Epithelial cell of esophagus (primary cell): Measurements from ENCODE around the gene RHOB.

Source experiments
- DNase-seq: peaks from one replicate; pipeline ENCODE4 v3.0.0; 2010; ENCODE audit warnings: low read depth
- H3K4me3 ChIP-seq: 2 replicates; pipeline ENCODE4 v1.5.1; 2011; ENCODE audit warnings: mild to moderate bottlenecking, low read length, control low read depth
- TF ChIP-seq, protein P1 (sequence below): IDR thresholded peaks from 2 replicates; pipeline ENCODE4 v1.5.1; 2011; ENCODE audit warnings: low read depth, mild to moderate bottlenecking, low read length, control low read depth, inconsistent platforms; ENCODE audit not compliant: insufficient read depth; ENCODE audit errors: missing control alignments

RHOB gene

DNA sequence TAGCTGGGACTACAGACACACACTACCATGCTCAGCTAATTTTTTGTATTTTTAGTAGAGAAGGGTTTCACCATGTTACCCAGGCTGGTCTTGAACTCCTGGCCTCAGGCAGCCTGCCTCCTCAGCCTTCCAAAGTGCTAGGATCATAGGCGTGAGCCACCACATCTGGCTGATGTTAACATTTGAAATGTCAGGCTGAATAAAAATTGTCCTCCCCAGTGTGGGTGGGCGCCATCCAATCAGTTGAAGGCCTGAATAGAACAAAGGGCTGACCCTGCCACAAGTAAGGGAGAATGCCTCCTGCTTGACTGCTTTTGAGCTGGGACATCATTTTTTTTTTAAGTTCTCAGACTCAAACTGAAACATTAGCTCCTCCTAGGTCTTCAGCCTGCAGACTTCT is 21.0 kb upstream of the RHOB start:
- no peak overlapping the region for H3K4me3 ChIP-seq
- TF ChIP-seq, protein P1, sequence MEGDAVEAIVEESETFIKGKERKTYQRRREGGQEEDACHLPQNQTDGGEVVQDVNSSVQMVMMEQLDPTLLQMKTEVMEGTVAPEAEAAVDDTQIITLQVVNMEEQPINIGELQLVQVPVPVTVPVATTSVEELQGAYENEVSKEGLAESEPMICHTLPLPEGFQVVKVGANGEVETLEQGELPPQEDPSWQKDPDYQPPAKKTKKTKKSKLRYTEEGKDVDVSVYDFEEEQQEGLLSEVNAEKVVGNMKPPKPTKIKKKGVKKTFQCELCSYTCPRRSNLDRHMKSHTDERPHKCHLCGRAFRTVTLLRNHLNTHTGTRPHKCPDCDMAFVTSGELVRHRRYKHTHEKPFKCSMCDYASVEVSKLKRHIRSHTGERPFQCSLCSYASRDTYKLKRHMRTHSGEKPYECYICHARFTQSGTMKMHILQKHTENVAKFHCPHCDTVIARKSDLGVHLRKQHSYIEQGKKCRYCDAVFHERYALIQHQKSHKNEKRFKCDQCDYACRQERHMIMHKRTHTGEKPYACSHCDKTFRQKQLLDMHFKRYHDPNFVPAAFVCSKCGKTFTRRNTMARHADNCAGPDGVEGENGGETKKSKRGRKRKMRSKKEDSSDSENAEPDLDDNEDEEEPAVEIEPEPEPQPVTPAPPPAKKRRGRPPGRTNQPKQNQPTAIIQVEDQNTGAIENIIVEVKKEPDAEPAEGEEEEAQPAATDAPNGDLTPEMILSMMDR: no peak
- DNase-seq: no peak

DNA sequence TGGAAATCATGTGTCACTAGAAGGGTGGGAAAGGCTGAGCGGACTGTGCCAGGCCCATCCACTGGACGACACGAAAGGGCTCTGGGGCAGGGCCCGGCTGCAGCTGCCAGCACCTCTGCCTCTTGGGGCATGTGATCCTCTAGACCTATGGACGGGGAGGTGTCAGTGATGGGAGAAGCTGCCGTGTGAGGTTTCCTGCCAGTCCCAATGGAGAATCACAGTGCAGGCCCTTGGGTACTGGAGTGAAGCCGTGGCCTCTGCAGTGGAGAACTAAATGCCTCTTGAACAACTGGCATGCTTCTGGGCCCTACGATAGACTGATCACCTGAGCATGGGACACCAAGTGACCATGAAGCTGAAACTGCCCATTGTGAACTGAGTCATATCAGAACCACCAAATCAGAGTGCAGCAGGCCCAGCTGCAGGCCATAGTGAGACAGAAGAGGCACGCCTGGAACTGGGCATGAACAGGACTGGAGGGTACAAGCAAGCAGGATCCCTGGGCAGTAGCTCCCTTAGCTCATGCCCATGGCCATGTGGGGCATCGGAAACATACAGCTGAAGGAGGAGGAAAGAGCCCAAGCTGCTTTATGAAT is 18.8 kb upstream of the RHOB start:
- TF ChIP-seq, protein P1: no peak
- no peak for DNase-seq
- no peak overlapping the region for H3K4me3 ChIP-seq

DNA sequence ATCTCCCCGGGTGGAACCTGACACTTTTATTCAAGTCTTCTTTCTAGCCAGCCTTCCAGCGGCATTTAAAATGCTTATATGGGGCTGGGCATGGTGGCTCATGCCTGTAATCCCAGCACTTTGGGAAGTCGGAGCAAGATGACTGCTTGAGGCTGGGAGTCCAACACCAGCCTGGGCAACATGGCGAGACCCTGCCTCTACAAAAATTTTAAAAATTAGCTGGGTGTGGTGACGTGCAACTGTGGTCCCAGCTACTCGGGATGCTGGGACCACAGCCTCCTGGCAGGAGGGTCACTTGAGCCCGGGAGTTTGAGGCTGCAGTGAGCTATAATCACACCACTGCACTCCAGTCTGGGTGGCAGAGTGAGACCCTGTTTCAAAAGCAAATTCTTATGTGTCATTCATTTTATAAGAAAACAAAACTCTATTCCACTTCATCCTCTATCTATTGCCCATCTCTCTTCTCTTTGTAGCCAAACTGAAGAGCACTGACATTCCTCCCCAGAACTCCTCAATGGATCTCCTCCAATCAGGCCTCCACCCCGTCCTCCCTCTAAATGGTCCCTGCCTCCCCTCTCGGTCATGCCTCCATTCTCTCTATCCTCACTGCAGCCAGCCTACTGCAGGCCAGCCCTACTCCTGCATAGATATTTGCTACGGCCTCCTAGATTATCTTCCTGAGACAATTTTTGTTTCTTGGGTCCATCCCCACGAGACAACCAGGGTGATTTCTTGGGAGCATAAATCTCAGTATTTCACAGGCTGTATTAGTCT is 18.0 kb upstream of the RHOB start:
- no peak overlapping the region for H3K4me3 ChIP-seq
- no peak for DNase-seq
- TF ChIP-seq, protein P1: no peak

DNA sequence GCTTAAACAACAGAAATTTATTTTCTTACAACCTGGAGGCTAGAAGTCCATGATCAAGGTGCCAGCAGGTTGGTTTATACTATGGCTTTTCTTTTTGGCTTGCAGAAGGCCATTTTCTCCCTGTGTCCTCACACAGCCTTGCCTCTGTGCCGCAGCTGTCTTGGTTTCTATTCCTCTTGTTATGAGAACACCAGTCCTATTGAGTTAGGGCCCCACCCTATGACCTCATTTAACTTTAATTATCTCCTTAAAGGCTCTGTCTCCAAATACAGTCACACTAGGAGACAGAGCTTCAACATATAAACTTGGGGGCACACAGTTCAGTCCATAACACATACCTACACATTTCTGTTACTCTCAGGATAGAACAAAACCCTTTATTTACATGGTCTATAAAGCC is 17.3 kb upstream of the RHOB start:
- no peak overlapping the region for H3K4me3 ChIP-seq
- TF ChIP-seq, protein P1: no peak
- DNase-seq: peak; percentile 68

DNA sequence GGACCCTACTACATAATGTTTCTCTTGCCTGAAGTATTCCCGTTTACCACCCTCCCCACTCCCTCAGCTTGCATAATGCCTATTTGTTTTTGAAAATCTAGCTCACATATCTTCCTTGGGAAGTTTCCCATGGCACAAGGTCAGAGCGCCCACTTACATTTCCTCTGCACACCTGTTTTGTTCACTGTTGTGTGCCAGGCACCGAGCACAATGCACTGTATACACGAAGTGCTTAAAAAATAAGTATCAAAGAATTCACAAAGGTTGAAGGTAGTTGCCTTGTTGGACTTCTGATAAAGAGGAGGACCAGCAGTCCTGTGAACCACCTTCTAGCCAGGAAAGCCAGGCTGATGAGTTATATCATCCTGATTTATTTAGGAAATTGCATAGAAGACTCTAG is 16.8 kb upstream of the RHOB start:
- no peak for DNase-seq
- TF ChIP-seq, protein P1: no peak
- H3K4me3 ChIP-seq: no peak overlapping the region

DNA sequence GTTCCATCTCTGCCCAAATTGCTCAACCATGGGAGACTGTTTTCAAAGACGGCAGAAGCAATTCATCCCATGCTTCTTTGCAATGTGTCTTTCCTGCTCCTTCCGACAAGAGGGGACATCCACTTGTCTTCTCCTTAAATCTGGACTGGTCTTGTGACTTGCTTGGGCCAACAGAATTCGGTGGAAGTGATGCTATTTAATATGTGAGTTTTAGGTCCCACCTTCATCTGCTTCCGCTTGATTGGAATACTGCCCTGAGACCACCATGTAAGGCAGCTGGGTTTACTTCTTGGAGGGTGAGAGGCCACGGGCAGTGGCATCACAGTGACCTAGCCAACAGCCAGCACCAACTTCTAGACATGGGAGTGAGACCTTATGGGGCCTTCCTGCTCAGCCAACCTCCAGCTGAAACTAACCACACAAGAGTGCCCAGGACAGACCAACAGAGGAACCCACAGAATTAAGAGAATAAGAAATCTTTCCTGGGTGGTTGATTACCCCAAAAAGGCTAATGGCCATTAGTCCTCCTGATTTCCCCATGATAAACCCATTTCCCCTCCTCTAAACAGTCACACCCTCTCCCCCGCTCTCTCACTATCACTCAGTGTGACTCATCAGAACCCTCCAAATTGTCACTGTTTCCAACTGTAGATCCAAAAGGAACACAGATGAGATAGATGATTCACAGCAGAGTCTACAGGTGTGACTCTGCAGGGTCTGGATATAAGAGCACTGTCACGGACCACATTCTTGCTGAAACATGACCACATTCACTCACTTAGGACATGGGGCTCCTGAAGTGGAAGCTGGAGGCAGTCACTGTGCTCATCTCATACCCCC is 16.2 kb upstream of the RHOB start:
- H3K4me3 ChIP-seq: no peak overlapping the region
- peak; percentile 82 for DNase-seq
- TF ChIP-seq, protein P1: no peak
